GM19240 (cell line): ENCODE results near the gene IL21R.

ENCODE experiments used
- DNase-seq: peaks from one replicate; pipeline ENCODE4 v3.0.0; 2011; ENCODE audit warnings: low spot score; ENCODE audit not compliant: insufficient read length

The IL21R gene

DNA sequence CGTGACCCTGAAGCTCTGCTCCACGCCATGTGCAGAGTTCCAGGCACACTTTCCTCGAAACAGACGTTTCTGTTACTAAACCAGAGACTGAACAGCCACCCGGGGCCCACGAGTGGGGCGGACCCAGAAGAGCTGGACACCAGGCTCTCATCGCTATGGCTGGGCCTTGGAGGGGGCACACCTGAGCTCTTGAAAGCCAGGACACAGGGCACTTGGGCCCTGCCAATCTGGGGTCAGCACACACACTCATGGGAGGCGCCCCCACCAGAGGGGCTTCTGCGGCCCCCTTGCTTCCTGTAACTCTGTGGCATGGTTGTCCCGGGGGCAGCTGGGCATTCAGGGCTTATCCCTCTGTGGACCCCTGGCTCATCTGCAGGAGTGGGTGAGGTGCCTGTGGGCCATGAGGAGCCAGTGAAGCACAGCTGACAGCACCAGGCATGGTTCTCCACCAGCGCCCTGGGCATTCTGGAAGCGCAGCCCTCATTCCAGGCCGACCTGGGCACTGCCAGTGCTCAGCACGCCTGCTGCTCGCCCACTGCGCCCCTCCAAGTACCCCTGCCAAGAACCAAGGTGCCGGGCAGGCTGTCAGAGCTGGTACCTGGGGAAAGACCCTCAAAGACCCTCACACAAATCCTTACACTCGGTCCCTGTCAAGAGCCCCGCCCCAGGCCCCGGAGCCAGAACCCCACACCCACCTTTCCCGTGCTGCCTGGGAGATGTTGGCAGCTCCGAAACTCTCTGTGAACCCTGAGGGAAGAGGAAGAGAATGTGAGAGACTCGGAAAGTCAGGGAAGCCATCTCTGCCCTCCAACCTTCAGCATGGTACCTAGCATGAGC, 61.1 kb downstream of the IL21R start:
- no peak for DNase-seq

- no peak for DNase-seq
Measured at GRCh38 chr16:27463741-27464591, 62.0 kb downstream of the IL21R start.

DNA sequence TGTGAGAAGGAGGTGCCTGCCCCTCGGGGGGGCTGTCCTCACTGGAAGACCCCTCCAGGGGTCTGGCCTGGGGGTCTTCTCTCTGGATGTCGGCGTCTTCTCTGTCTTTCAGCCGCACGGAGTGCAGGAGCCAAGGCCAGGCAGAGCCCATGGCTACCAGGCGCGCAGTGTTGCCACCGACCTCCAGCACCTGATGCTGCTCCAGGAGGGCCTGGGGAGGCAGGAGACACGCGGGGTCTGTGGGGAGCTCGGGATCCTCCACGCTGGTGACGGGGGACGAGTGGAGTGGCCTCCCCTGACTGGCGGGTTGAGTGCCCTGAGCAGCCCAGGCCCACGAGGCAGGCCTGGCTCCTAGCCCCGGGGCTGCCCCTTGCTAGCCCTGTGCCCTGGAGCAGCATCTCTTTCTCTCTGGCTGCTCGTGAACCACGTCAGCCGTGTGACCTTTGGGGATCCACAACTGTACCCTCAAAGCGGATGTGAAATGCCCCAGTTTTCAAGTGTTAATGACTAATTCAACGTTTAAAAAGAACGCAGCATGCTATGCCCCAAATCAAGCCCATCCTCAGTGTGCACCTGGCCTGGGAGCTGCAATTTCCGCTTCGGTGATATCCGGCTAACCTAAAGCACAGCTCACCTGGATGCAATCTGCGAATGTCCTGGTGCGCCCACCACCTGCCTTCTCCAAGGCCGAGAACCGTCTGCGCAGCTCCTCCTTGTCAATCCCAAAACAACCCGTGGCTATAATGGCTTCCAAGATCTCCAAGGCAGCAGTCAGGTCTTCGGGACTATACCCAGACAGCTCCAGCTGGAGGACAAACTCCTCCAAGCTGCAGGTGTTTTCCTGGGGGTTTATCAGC, 62.9 kb downstream of the IL21R start:
- DNase-seq, result no peak

DNA sequence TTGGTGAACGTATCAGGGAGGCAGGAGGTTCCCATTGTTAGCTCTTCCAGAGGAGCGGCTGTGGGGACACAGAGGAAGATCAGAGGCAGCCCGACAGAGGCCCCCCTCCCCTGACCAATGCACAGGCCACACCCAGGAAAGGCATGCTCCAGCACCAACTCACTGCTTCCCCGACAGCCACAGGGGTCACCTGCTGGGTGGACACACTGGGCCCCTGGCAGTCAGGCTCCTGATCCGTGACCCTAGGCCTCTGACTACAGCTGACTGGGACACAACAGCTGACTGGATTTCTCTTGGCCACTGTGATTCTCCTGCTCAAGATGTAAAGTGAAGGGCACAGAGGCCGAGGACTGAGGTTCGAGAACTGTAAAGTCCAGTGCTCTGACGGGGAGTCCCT, 63.5 kb downstream of the IL21R start:
- no peak for DNase-seq

- DNase-seq, result no peak
Measured at GRCh38 chr16:27468941-27469531, 67.1 kb downstream of the IL21R start.

DNA sequence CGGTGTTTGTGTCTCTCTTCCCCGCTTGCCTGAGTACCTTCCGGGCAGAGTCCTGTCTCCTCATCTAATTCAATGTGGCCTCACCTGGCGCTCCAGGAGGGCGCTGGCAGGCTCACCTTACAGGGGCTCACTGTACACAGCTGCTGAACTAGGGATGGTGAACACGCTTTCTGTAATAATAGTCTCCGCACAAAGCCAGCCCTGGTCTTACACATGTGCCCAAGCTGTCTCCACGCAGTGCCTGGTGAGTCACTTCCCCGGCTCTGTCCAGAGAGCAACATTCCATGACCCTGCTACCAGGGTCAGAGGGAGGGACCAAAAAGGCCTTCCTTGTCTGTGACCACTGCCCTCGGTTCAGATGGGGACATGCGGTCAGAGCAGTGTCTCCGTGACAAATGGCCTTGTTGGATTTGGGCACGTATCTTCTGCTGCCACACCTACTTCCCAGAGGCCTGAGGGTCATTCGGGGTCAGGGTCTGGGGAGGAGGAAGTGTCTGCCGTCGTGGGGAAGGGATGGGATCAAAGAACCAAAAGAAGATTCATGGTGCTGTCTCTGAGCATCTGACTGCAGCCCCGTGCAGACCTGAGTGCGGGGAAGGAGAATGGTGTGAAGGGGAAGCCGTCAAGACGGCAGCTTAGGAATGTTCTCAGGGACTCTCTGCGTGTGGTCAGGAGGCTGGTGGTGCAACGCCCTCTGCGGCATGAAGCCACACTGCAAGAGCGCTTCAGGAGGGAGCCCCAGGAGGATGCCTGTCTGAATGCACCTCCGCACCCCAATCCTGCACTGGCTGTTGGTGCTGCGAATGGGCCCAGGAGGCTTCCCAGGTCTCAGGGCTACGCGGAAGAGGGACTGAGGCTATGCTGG, 68.8 kb downstream of the IL21R start:
- DNase-seq, result no peak

- no peak for DNase-seq
Measured at GRCh38 chr16:27471661-27472060, 69.7 kb downstream of the IL21R start.

DNA sequence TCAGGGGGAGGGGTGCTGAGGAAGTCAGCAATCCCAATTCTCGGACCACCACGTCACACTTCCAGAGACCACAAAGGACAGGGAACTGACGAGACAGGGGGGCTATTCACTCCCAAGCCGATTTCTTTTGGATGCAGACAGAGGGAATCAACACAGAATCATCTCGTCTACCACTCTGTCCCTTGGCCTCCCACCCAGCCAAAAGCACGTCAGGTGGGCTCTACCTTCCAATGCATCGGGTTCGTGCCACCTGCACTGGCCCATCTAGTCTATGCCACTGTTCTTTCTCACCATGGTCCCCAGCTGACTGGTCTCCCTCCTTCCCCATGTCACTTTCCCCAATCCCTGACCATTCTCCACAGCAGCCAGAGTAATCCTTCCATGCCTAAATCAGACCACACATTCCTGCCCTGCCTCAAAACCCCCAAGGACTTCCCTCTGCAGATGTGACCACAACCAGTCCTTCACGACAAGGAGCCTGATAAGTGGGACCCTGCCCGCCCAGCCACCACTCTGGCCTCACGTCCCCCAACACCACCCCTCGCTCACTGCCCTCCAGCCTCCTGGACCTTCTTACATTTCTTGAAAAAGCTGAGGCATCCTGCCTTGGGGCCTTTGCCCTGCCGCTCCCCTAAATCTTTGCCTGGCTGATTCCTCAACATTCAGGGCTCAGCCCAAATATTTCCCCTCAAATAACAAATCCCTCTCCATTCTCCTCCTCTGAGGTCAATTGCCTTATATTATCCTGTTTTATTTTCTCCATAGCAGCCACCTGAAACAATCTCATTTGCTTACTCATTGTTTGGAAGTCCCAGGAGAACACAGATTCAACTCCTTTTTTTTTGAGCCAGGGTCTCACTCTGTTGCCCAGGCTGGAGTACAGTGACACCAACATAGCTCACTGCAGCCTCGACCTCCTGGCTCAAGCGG, 70.4 kb downstream of the IL21R start:
- DNase-seq, result no peak

DNA sequence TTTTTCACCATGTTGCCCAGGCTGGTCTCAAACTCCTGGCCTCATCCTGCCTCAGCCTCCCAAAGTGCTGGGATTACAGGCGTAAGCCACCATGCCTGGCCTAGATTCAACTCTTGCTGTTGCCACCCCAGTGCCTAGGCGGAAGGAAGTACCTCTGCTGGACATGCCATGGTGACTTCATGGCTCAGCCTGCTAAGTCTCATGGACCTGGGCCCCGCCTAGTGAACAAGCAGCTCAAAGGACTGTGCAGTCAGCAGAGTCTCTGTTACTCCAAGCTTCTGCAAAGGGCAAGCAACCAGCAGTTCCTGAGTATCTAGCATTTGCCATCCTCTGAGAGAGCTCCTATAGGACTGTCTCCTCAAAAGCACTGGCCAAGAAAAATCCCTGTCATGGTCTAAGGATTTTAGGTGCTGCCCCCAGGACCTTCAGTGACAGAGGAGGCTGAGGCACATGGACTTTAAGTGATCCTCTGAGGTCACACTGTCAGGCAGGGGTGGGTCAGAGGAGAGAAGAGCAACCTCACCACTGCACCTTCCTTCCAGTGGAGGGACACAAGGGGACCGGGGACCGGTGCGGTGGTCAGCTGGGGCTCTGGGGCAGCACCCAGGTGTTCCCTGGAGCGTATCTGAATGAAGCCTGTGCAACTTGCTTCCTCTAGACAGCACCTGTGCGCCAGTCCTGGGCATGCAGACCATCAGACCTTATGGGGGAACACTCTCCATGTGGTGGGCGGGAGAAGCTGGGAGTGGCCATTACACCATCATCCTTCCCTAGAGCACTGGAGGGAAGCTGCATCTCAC, 71.3 kb downstream of the IL21R start:
- no peak for DNase-seq

GRCh38 chr16:27474041-27474440, 72.1 kb downstream of the IL21R start:
- no peak for DNase-seq

- no peak for DNase-seq
Measured at GRCh38 chr16:27474921-27475320, 72.9 kb downstream of the IL21R start.

GRCh38 chr16:27475561-27475960, 73.6 kb downstream of the IL21R start:
- no peak for DNase-seq

GRCh38 chr16:27476240-27476639, 74.3 kb downstream of the IL21R start:
- DNase-seq, result no peak

DNA sequence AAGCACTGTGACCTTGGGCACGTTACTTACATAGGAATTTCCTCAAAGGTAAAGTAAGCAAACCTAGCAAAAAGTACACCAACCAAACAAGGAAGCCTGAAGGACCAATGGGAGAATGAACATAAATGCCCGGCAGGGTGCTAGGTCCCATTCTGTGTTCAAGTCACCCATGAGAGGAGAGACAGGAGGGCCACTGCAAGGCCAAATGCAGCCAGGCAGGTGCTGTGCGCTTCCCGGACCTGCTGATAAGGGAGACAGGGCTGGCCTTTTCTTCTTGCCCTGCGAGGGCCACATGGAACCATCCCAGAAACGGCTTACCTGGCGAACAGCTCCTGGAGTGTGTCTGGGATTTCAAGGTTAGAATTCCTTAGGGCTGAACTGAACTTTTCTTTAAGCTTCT, 78.8 kb downstream of the IL21R start:
- DNase-seq, result no peak

- no peak for DNase-seq
Measured at GRCh38 chr16:27481282-27481934, 79.4 kb downstream of the IL21R start.

GRCh38 chr16:27482397-27483087, 80.6 kb downstream of the IL21R start:
- no peak for DNase-seq

GRCh38 chr16:27483088-27483437, 81.1 kb downstream of the IL21R start:
- no peak for DNase-seq
